GM12891 (cell line): ENCODE measurements around the gene MYBPC1.

Source experiments
- POLR2AphosphoS5 ChIP-seq: IDR thresholded peaks from 2 replicates; pipeline ENCODE4 v1.6.1; 2011; ENCODE audit warnings: low read depth, low read length, control low read depth
- TAF1 ChIP-seq: IDR thresholded peaks from 2 replicates; pipeline ENCODE4 v1.6.1; 2011; ENCODE audit warnings: low read depth, low read length, control low read depth

- TF ChIP-seq POLR2AphosphoS5 = no peak
- TF ChIP-seq TAF1 = no peak
These were observed 132.3 kb downstream of the MYBPC1 start for GRCh38 chr12:101727098-101727497.
